HCT116 (cell line): ENCODE results near the gene HOXA2. TPM values are rescaled to one million over a fixed set of nuclear protein-coding genes. Genes with fewer than 3 reads are reported as not detected.

ENCODE experiments used
- ATAC-seq: fragments of 200-7000 bp; cut with Tn5 transposase; 2 replicates; pipeline ENCODE4 v1.9.1; 2020; ENCODE audit warnings: mild to moderate bottlenecking, moderate library complexity
- BruUV-seq: library from RNA; stranded (reverse); fragments of 400-500 nt; replicated peaks from 2 replicates; lab custom pipeline; 2021; lab: Mats Ljungman, UMichigan
- CTCF ChIA-PET: fragments of 300-600 bp; sonication (Branson Sonifier 250); formaldehyde crosslinking; loops from one replicate; lab custom pipeline; 2021; ENCODE audit warnings: antibody characterized with exemption; lab: Charles Lee
- POLR2A ChIA-PET: fragments of 300-600, 350-600 bp; sonication (Branson Sonifier 250); formaldehyde crosslinking; loops from one replicate; lab custom pipeline; 2021; ENCODE audit warnings: antibody characterized with exemption; lab: Charles Lee
- RAD21 ChIA-PET, 2 experiments: fragments of 300-600 bp; sonication (Branson Sonifier 250); formaldehyde crosslinking; loops; one replicate each; lab custom pipeline; 2023; ENCODE audit warnings: low total read pairs in 2 of 2; ENCODE audit not compliant: uncharacterized antibody in 2 of 2, unreplicated experiment in 2 of 2, low non-redundant PET in 1 of 2; lab: Charles Lee
- DNase-seq: peaks from one replicate; pipeline ENCODE4 v3.0.0-alpha.2; 2010; ENCODE audit warnings: low read depth, low spot score
- H2AFZ ChIP-seq: fragments of 200-600 bp; shearing (Covaris generic), sonication (generic); 2 replicates; pipeline ENCODE4 v1.6.1; 2017; ENCODE audit warnings: low read depth, mixed run types, mixed read lengths, antibody characterized with exemption, low read length; ENCODE audit not compliant: poor library complexity, severe bottlenecking
- H3K27ac ChIP-seq: 2 replicates; pipeline ENCODE4 v1.5.1; 2012; ENCODE audit warnings: low read depth, low read length
- H3K27me3 ChIP-seq: fragments of 200-600 bp; sonication (generic); 2 replicates; pipeline ENCODE4 v1.6.1; 2016; ENCODE audit warnings: mixed run types, low read length, mixed read lengths; ENCODE audit not compliant: insufficient read depth
- H3K36me3 ChIP-seq, 2 experiments: fragments of 200-500 bp in 1 of 2; fragments of 200-600 bp in 1 of 2; sonication (Bioruptor generic) in 1 of 2; sonication (generic) in 1 of 2; 2 replicates each; pipeline versions ENCODE4 v1.5.1 to v1.6.1; 2014 to 2016; ENCODE audit warnings: low read length in 2 of 2, inconsistent platforms in 1 of 2, mixed read lengths in 1 of 2, mixed run types in 1 of 2; ENCODE audit not compliant: insufficient read depth in 2 of 2, control insufficient read depth in 1 of 2
- H3K4me1 ChIP-seq, 2 experiments: fragments of 200-600 bp in 1 of 2; sonication (generic) in 1 of 2; 2 replicates each; pipeline versions ENCODE4 v1.5.1 to v1.6.1; 2012 to 2017; ENCODE audit warnings: low read length in 2 of 2, inconsistent platforms in 1 of 2, mild to moderate bottlenecking in 1 of 2, mixed read lengths in 1 of 2, mixed run types in 1 of 2, moderate library complexity in 1 of 2; ENCODE audit not compliant: insufficient read depth in 2 of 2, control insufficient read depth in 1 of 2
- H3K4me2 ChIP-seq: fragments of 200-600 bp; sonication (generic); 2 replicates; pipeline ENCODE4 v1.6.1; 2017; ENCODE audit warnings: mixed run types, low read length, mixed read lengths
- H3K4me3 ChIP-seq, 2 experiments: fragments of 200-600 bp in 1 of 2; sonication (generic) in 1 of 2; replicated peaks in 1 of 2; 2 replicates each; pipeline ENCODE4 v1.5.1; 2011 to 2016; ENCODE audit warnings: low read length in 2 of 2, control low read depth in 1 of 2, low read depth in 1 of 2, mild to moderate bottlenecking in 1 of 2, mixed read lengths in 1 of 2, mixed run types in 1 of 2
- H3K79me2 ChIP-seq: fragments of 200-600 bp; sonication (generic); 2 replicates; pipeline ENCODE4 v1.6.1; 2017; ENCODE audit warnings: mild to moderate bottlenecking, mixed run types, low read length, moderate library complexity, mixed read lengths; ENCODE audit not compliant: insufficient read depth
- H3K9ac ChIP-seq: fragments of 200-600 bp; sonication (generic); 2 replicates; pipeline ENCODE4 v1.6.1; 2016; ENCODE audit warnings: low read length, mixed read lengths
- H3K9me2 ChIP-seq: fragments of 200-600 bp; sonication (generic), shearing (Covaris generic); 2 replicates; pipeline ENCODE4 v1.6.1; 2017; ENCODE audit warnings: mixed run types, mild to moderate bottlenecking, moderate library complexity; ENCODE audit not compliant: insufficient read depth
- H3K9me3 ChIP-seq, 2 experiments: fragments of 200-500 bp in 1 of 2; fragments of 200-600 bp in 1 of 2; sonication (Bioruptor generic) in 1 of 2; sonication (generic) in 1 of 2; 2 replicates each; pipeline ENCODE4 v1.6.1; 2014 to 2017; ENCODE audit warnings: low read length in 2 of 2, mixed read lengths in 2 of 2, inconsistent platforms in 1 of 2, low read depth in 1 of 2, mild to moderate bottlenecking in 1 of 2, mixed run types in 1 of 2, moderate library complexity in 1 of 2; ENCODE audit not compliant: control insufficient read depth in 1 of 2, insufficient read depth in 1 of 2
- H4K20me1 ChIP-seq: fragments of 200-600 bp; sonication (generic), shearing (Covaris generic); 2 replicates; pipeline ENCODE4 v1.6.1; 2017; ENCODE audit warnings: mixed run types, mild to moderate bottlenecking, moderate library complexity; ENCODE audit not compliant: insufficient read depth
- CBX3 ChIP-seq: IDR thresholded peaks from 2 replicates; pipeline ENCODE4 v1.6.1; 2012; ENCODE audit warnings: low read depth
- CTCF ChIP-seq, 3 experiments: fragments of 200-600 bp in 1 of 3; sonication (generic) in 1 of 3; IDR thresholded peaks in 2 of 3; conservative IDR thresholded peaks in 1 of 3; 2 replicates each; pipeline ENCODE4 v1.5.1; 2012 to 2017; ENCODE audit warnings: low read depth in 2 of 3, low read length in 2 of 3, antibody characterized with exemption in 1 of 3, borderline replicate concordance in 1 of 3, control low read depth in 1 of 3, mild to moderate bottlenecking in 1 of 3, mixed read lengths in 1 of 3, mixed run types in 1 of 3, moderate library complexity in 1 of 3; ENCODE audit not compliant: insufficient read depth in 1 of 3
- EZH2phosphoT487 ChIP-seq: fragments of 200-600 bp; IDR thresholded peaks from 2 replicates; pipeline ENCODE4 v1.6.1; 2018; ENCODE audit warnings: antibody characterized with exemption, borderline replicate concordance
- FOSL1 ChIP-seq: IDR thresholded peaks from 2 replicates; pipeline ENCODE4 v1.6.1; 2012; ENCODE audit warnings: low read depth
- JUND ChIP-seq: IDR thresholded peaks from 2 replicates; pipeline ENCODE4 v1.6.1; 2012
- MAX ChIP-seq: IDR thresholded peaks from 2 replicates; pipeline ENCODE4 v1.6.1; 2012
- POLR2A ChIP-seq: IDR thresholded peaks from 2 replicates; pipeline ENCODE4 v1.7.0; 2011; ENCODE audit warnings: borderline replicate concordance; ENCODE audit not compliant: insufficient read depth, insufficient read length; ENCODE audit errors: extremely low read depth
- POLR2AphosphoS5 ChIP-seq: IDR thresholded peaks from 2 replicates; pipeline ENCODE4 v1.6.1; 2011; ENCODE audit warnings: mild to moderate bottlenecking, low read depth, low read length, moderate library complexity
- RAD21 ChIP-seq: IDR thresholded peaks from 2 replicates; pipeline ENCODE4 v1.6.1; 2012; ENCODE audit warnings: low read depth, mild to moderate bottlenecking
- REST ChIP-seq: IDR thresholded peaks from 2 replicates; pipeline ENCODE4 v1.6.1; 2012; ENCODE audit warnings: low read depth
- SIN3A ChIP-seq: IDR thresholded peaks from 2 replicates; pipeline ENCODE4 v1.6.1; 2012; ENCODE audit warnings: low read depth
- SRF ChIP-seq: IDR thresholded peaks from 2 replicates; pipeline ENCODE4 v1.6.1; 2012; ENCODE audit warnings: low read depth
- TCF7L2 ChIP-seq: IDR thresholded peaks from 2 replicates; pipeline ENCODE4 v1.7.0; 2011; ENCODE audit warnings: borderline replicate concordance, inconsistent platforms; ENCODE audit not compliant: insufficient read depth, insufficient read length; ENCODE audit errors: extremely low read depth
- YY1 ChIP-seq: IDR thresholded peaks from 2 replicates; pipeline ENCODE4 v1.6.1; 2011; ENCODE audit warnings: low read length, low read depth, moderate library complexity, mild to moderate bottlenecking; ENCODE audit not compliant: insufficient replicate concordance; ENCODE audit errors: extremely low read depth
- intact Hi-C: fragments of 100-400 bp; cut with micrococcal nuclease; formaldehyde crosslinking; loops from 2 replicates; pipeline ENCODE4 v1.10.0; 2022
- total RNA-seq: library from RNA; stranded (reverse); gene quantifications from one replicate; pipeline ENCODE4 v1.2.1, GENCODE V29; 2021; ENCODE audit not compliant: unreplicated experiment

HOXA2 gene
- total RNA-seq, 1 experiment from 2014 or later = 0.57 TPM

- ATAC-seq (no peak), DNase-seq (no peak)
- CTCF ChIA-PET = no interaction called here
- no peaks in the 10 kb centered on the region for H3K9me2 ChIP-seq
- H2AFZ ChIP-seq = no peak overlapping the region
- intact Hi-C loops = no loop called here
- no peaks in the 10 kb centered on the region for H3K9me3 ChIP-seq
- no peak overlapping the region for H3K4me2 ChIP-seq
- POLR2A ChIA-PET = no interaction called here
- TF ChIP-seq CBX3 = no peak
- peaks cover 8% of the 10 kb centered on the region for H3K79me2 ChIP-seq
- no peaks in the 10 kb centered on the region for H3K27me3 ChIP-seq
- H3K4me3 ChIP-seq = no peak overlapping the region
- H3K27ac ChIP-seq = no peak overlapping the region
- H3K36me3 ChIP-seq = no peaks in the 10 kb centered on the region
- RAD21 ChIA-PET = no interaction called here
- H3K9ac ChIP-seq = no peak overlapping the region
- H3K4me1 ChIP-seq = peaks cover 4 to 11% of the 10 kb centered on the region in 2 experiments; a peak in 3 of 4 replicates
- H4K20me1 ChIP-seq = no peaks in the 10 kb centered on the region
- no TSS peak for BruUV-seq
These were observed 10.3 kb downstream of the HOXA2 start for GRCh38 chr7:27091941-27092818.

GRCh38 chr7:27091105-27091504 lies 11.4 kb downstream of the HOXA2 start:
- DNase-seq = no peak
- Histone ChIP-seq H3K36me3 (no peaks in the 10 kb centered on the region), H3K79me2 (no peaks in the 10 kb centered on the region), H3K4me2 (no peak overlapping the region), H3K4me1 (peaks cover 3 to 9% of the 10 kb centered on the region in 2 experiments; a peak in 1 of 4 replicates), H4K20me1 (no peaks in the 10 kb centered on the region), H3K9me2 (no peaks in the 10 kb centered on the region), H3K27me3 (no peaks in the 10 kb centered on the region), H3K9me3 (no peaks in the 10 kb centered on the region), H3K27ac (no peak overlapping the region), H3K9ac (no peak overlapping the region), H2AFZ (no peak overlapping the region), H3K4me3 (no peak overlapping the region)
- ChIA-PET CTCF (no interaction called here), RAD21 (no interaction called here), POLR2A (interaction anchor here (1.0 to 1.2 kb wide), 2 partner anchors 8 to 10 kb away, joined by 3 read pairs; no protein-coding TSS in a partner anchor)
- intact Hi-C loops = no loop called here
- no peak for ATAC-seq
- BruUV-seq = no TSS peak
- TF ChIP-seq POLR2A = no peak
- TF ChIP-seq CBX3 = no peak
- no peak for TF ChIP-seq MAX
- no peak for TF ChIP-seq EZH2phosphoT487
- no peak for TF ChIP-seq CTCF (IDR thresholded peaks at IDR 0.05 in 2 of 3, conservative IDR thresholded peaks at IDR 0.05 in 1 of 3; ENCODE audit: borderline replicate concordance in 1 of 3, insufficient read depth in 1 of 3, low read depth in 2 of 3, low read length in 2 of 3)
- no peak for TF ChIP-seq SIN3A
- no peak for TF ChIP-seq REST
- no peak for TF ChIP-seq TCF7L2
- no peak for TF ChIP-seq YY1
- no peak for TF ChIP-seq FOSL1
- TF ChIP-seq SRF = no peak
- TF ChIP-seq POLR2AphosphoS5 = no peak
- TF ChIP-seq JUND = no peak
- TF ChIP-seq RAD21 = no peak
